ENCODE data around the gene CPEB3. TPM values are rescaled to one million over a fixed set of nuclear protein-coding genes. Genes with fewer than 3 reads are reported as not detected.

The CPEB3 gene
- total RNA-seq, 2 experiments from 2014 or later = 1.0 to 1.3 TPM

- Mint-ChIP-seq H3K4me3 (no peak overlapping the region), H3K9me3 (no peaks in the 10 kb centered on the region), H3K27ac (no peak overlapping the region), H3K4me1 (ENCODE audit: low read depth) (peaks cover 5% of the 10 kb centered on the region), H3K36me3 (ENCODE audit: low read depth) (no peaks in the 10 kb centered on the region), H3K27me3 (ENCODE audit: low read depth) (no peaks in the 10 kb centered on the region)
- CTCF ChIA-PET = interaction anchor here (0.7 kb wide), 1 partner anchor 188 kb away, joined by 3 read pairs; no protein-coding TSS in a partner anchor
- intact Hi-C loops (cut with micrococcal nuclease) = no loop called here
- DNase-seq = no peak
Measured at GRCh38 chr10:92263396-92263795, 27.5 kb downstream of the CPEB3 start.

GRCh38 chr10:92248566-92248965, 42.3 kb downstream of the CPEB3 start:
- Mint-ChIP-seq H3K27me3 (ENCODE audit: low read depth) (no peaks in the 10 kb centered on the region), H3K36me3 (ENCODE audit: low read depth) (peaks cover 2% of the 10 kb centered on the region), H3K9me3 (no peaks in the 10 kb centered on the region), H3K27ac (no peak overlapping the region), H3K4me3 (no peak overlapping the region), H3K4me1 (ENCODE audit: low read depth) (peaks cover under 1% of the 10 kb centered on the region)
- CTCF ChIA-PET = interaction anchor here (0.6 to 0.8 kb wide), 2 partner anchors 11 to 29 kb away, joined by 3 read pairs; no protein-coding TSS in a partner anchor
- intact Hi-C loops (cut with micrococcal nuclease) = no loop called here
- no peak for DNase-seq

GRCh38 chr10:92244796-92245195, 46.1 kb downstream of the CPEB3 start:
- no peaks in the 10 kb centered on the region for H3K36me3 Mint-ChIP-seq (ENCODE audit: low read depth)
- DNase-seq = no peak
- no peak overlapping the region for H3K4me3 Mint-ChIP-seq
- CTCF ChIA-PET = interaction anchor here (0.6 kb wide), 1 partner anchor 75 kb away, joined by 7 read pairs; no protein-coding TSS in a partner anchor
- H3K27me3 Mint-ChIP-seq (ENCODE audit: low read depth) = peaks cover 3% of the 10 kb centered on the region
- H3K27ac Mint-ChIP-seq = no peak overlapping the region
- intact Hi-C loops (cut with micrococcal nuclease) = no loop called here
- no peaks in the 10 kb centered on the region for H3K9me3 Mint-ChIP-seq
- peaks cover 6% of the 10 kb centered on the region for H3K4me1 Mint-ChIP-seq (ENCODE audit: low read depth)

- intact Hi-C loops (cut with micrococcal nuclease) = loop anchor here (2.0 kb wide), 1 partner anchor 332 kb away; the partner anchor contains the start of gene IDE
- Mint-ChIP-seq H3K27ac (peak overlapping the region; percentile 19), H3K9me3 (no peaks in the 10 kb centered on the region), H3K4me1 (ENCODE audit: low read depth) (peaks cover 13% of the 10 kb centered on the region), H3K27me3 (ENCODE audit: low read depth) (peaks cover 9% of the 10 kb centered on the region), H3K36me3 (ENCODE audit: low read depth) (peaks cover 2% of the 10 kb centered on the region), H3K4me3 (peak overlapping the region; percentile 63)
- CTCF ChIA-PET = interaction anchor here (0.9 to 1.0 kb wide), 2 partner anchors 17 to 49 kb away, joined by 3 read pairs; no protein-coding TSS in a partner anchor
- peak; percentile 57 for DNase-seq
Measured at GRCh38 chr10:92242910-92243671, 47.8 kb downstream of the CPEB3 start.

GRCh38 chr10:92242380-92242779, 48.5 kb downstream of the CPEB3 start:
- no peak for DNase-seq
- H3K9me3 Mint-ChIP-seq = no peaks in the 10 kb centered on the region
- H3K4me1 Mint-ChIP-seq (ENCODE audit: low read depth) = peaks cover 13% of the 10 kb centered on the region
- peaks cover 9% of the 10 kb centered on the region for H3K27me3 Mint-ChIP-seq (ENCODE audit: low read depth)
- CTCF ChIA-PET = interaction anchor here (0.9 kb wide), 1 partner anchor 17 kb away, joined by 3 read pairs; no protein-coding TSS in a partner anchor
- intact Hi-C loops (cut with micrococcal nuclease) = loop anchor here (2.0 kb wide), 1 partner anchor 332 kb away; the partner anchor contains the start of gene IDE
- H3K27ac Mint-ChIP-seq = no peak overlapping the region
- no peak overlapping the region for H3K4me3 Mint-ChIP-seq
- peaks cover 2% of the 10 kb centered on the region for H3K36me3 Mint-ChIP-seq (ENCODE audit: low read depth)

- intact Hi-C loops (cut with micrococcal nuclease) = no loop called here
- Mint-ChIP-seq H3K27ac (no peak overlapping the region), H3K4me3 (peak overlapping the region; percentile 73), H3K4me1 (ENCODE audit: low read depth) (peaks cover 13% of the 10 kb centered on the region), H3K9me3 (no peaks in the 10 kb centered on the region), H3K27me3 (ENCODE audit: low read depth) (peaks cover 9% of the 10 kb centered on the region), H3K36me3 (ENCODE audit: low read depth) (peaks cover 2% of the 10 kb centered on the region)
- CTCF ChIA-PET = interaction anchor here (0.6 kb wide), 1 partner anchor 81 kb away, joined by 4 read pairs; no protein-coding TSS in a partner anchor
- no peak for DNase-seq
Measured at GRCh38 chr10:92241501-92241900, 49.4 kb downstream of the CPEB3 start.

- peaks cover 13% of the 10 kb centered on the region for H3K4me1 Mint-ChIP-seq (ENCODE audit: low read depth)
- CTCF ChIA-PET = interaction anchor here (0.6 kb wide), 1 partner anchor 81 kb away, joined by 4 read pairs; no protein-coding TSS in a partner anchor
- H3K4me3 Mint-ChIP-seq = peak overlapping the region; percentile 73
- DNase-seq = no peak
- H3K27ac Mint-ChIP-seq = no peak overlapping the region
- intact Hi-C loops (cut with micrococcal nuclease) = no loop called here
- H3K9me3 Mint-ChIP-seq = no peaks in the 10 kb centered on the region
- H3K36me3 Mint-ChIP-seq (ENCODE audit: low read depth) = peaks cover 2% of the 10 kb centered on the region
- peaks cover 9% of the 10 kb centered on the region for H3K27me3 Mint-ChIP-seq (ENCODE audit: low read depth)
Measured at GRCh38 chr10:92241158-92241500, 49.7 kb downstream of the CPEB3 start.

- Mint-ChIP-seq H3K4me1 (ENCODE audit: low read depth) (peaks cover 13% of the 10 kb centered on the region), H3K9me3 (no peaks in the 10 kb centered on the region), H3K36me3 (ENCODE audit: low read depth) (peaks cover 2% of the 10 kb centered on the region), H3K4me3 (peak overlapping the region; percentile 73), H3K27ac (no peak overlapping the region), H3K27me3 (ENCODE audit: low read depth) (peaks cover 9% of the 10 kb centered on the region)
- CTCF ChIA-PET = no interaction called here
- intact Hi-C loops (cut with micrococcal nuclease) = loop anchor here (1.0 kb wide), 2 partner anchors 29 to 51 kb away; partner anchors contain the start of genes CPEB3 and MARCHF5
- peak; percentile 30 for DNase-seq
Measured at GRCh38 chr10:92240289-92241157, 50.4 kb downstream of the CPEB3 start.

- Mint-ChIP-seq H3K27ac (no peak overlapping the region), H3K36me3 (ENCODE audit: low read depth) (peaks cover 2% of the 10 kb centered on the region), H3K9me3 (no peaks in the 10 kb centered on the region), H3K4me1 (ENCODE audit: low read depth) (peaks cover 13% of the 10 kb centered on the region), H3K27me3 (ENCODE audit: low read depth) (peaks cover 9% of the 10 kb centered on the region), H3K4me3 (peak overlapping the region; percentile 73)
- CTCF ChIA-PET = no interaction called here
- DNase-seq = peak; percentile 34
- intact Hi-C loops (cut with micrococcal nuclease) = loop anchor here (1.0 kb wide), 2 partner anchors 28 to 52 kb away; partner anchors contain the start of genes CPEB3 and MARCHF5
Measured at GRCh38 chr10:92239600-92240288, 51.1 kb downstream of the CPEB3 start.

GRCh38 chr10:92239151-92239599, 51.7 kb downstream of the CPEB3 start:
- H3K4me1 Mint-ChIP-seq (ENCODE audit: low read depth) = peaks cover 13% of the 10 kb centered on the region
- H3K9me3 Mint-ChIP-seq = no peaks in the 10 kb centered on the region
- no peak overlapping the region for H3K27ac Mint-ChIP-seq
- H3K36me3 Mint-ChIP-seq (ENCODE audit: low read depth) = peaks cover 2% of the 10 kb centered on the region
- peak overlapping the region; percentile 65 for H3K4me3 Mint-ChIP-seq
- intact Hi-C loops (cut with micrococcal nuclease) = no loop called here
- CTCF ChIA-PET = no interaction called here
- no peak for DNase-seq
- H3K27me3 Mint-ChIP-seq (ENCODE audit: low read depth) = peaks cover 9% of the 10 kb centered on the region

- intact Hi-C loops (cut with micrococcal nuclease) = no loop called here
- H3K9me3 Mint-ChIP-seq = no peaks in the 10 kb centered on the region
- DNase-seq = no peak
- H3K27me3 Mint-ChIP-seq (ENCODE audit: low read depth) = peaks cover 9% of the 10 kb centered on the region
- H3K27ac Mint-ChIP-seq = no peak overlapping the region
- H3K4me3 Mint-ChIP-seq = peak overlapping the region; percentile 65
- peaks cover 2% of the 10 kb centered on the region for H3K36me3 Mint-ChIP-seq (ENCODE audit: low read depth)
- H3K4me1 Mint-ChIP-seq (ENCODE audit: low read depth) = peaks cover 13% of the 10 kb centered on the region
- CTCF ChIA-PET = no interaction called here
Measured at GRCh38 chr10:92238586-92239098, 52.2 kb downstream of the CPEB3 start.
